ENCODE results near the gene ABCF2. TPM values are rescaled to one million over a fixed set of nuclear protein-coding genes. Genes with fewer than 3 reads are reported as not detected.

The ABCF2 gene
- total and polyA plus RNA-seq, 2 of the 4 experiments (the other 2 are of a cell fraction) = 46.2 to 103 TPM

GRCh38 chr7:151252961-151253711 is 26.1 kb upstream of the ABCF2 start:
- H4K91ac ChIP-seq (ENCODE audit: insufficient read depth, low read depth, low read length) = peak overlapping the region; percentile 96
- peak overlapping the region; percentile 91 for H2AK5ac ChIP-seq (ENCODE audit: low read depth, low read length)
- peaks cover 9% of the 10 kb centered on the region; the same call in 1 of the 2 replicates for H3K27me3 ChIP-seq (ENCODE audit: control insufficient read depth, insufficient read depth, low read length)
- BruUV-seq (replicated peaks) = no TSS peak
- no peak overlapping the region for H2BK20ac ChIP-seq (ENCODE audit: low read depth, low read length)
- no peaks in the 10 kb centered on the region for H4K20me1 ChIP-seq (ENCODE audit: insufficient read depth, low read length)
- H3K18ac ChIP-seq (ENCODE audit: low read depth, low read length) = no peak overlapping the region
- peaks cover 10% of the 10 kb centered on the region for H3K9me1 ChIP-seq (ENCODE audit: insufficient read depth, low read length)
- no peak overlapping the region for H2BK5ac ChIP-seq (ENCODE audit: low read depth, low read length, poor library complexity, severe bottlenecking)
- H4K5ac ChIP-seq (ENCODE audit: low read depth, low read length) = peak overlapping the region; percentile 91
- H2AFZ ChIP-seq (replicated peaks; ENCODE audit: low read length, poor library complexity) = peak overlapping the region; percentile 95
- H2BK120ac ChIP-seq (ENCODE audit: low read depth, low read length) = no peak overlapping the region
- ChIA-PET CTCF (no interaction called here), POLR2A (ENCODE audit: unreplicated experiment) (no interaction called here)
- peak overlapping the region; percentile 98 for H3K4ac ChIP-seq (ENCODE audit: low read depth, low read length)
- no peak overlapping the region; the same call in 1 of the 2 replicates for H3K4me3 ChIP-seq (ENCODE audit: insufficient read depth, low read depth, low read length)
- peak overlapping the region; percentile 81 for H3K9ac ChIP-seq (ENCODE audit: low read depth, low read length)
- no peaks in the 10 kb centered on the region for H3K36me3 ChIP-seq (ENCODE audit: control insufficient read depth, insufficient read depth, low read length)
- H3K9me3 ChIP-seq (ENCODE audit: control insufficient read depth, insufficient read depth, low read length) = no peaks in the 10 kb centered on the region
- ATAC-seq (ENCODE audit: low read depth) (no peak), DNase-seq (no peak)
- peak overlapping the region; percentile 99 for H3K23ac ChIP-seq (ENCODE audit: low read depth, low read length)
- H3K14ac ChIP-seq (replicated peaks; ENCODE audit: low read depth, low read length) = peak overlapping the region; percentile 100
- peak overlapping the region; percentile 97; the same call in 1 of the 2 replicates for H3K27ac ChIP-seq (ENCODE audit: insufficient read depth, low read length)
- peak overlapping the region; percentile 95 to 98 for H4K8ac ChIP-seq (ENCODE audit: low read depth in 2 of 2, low read length in 2 of 2)
- 0 out of 3 replicates have a peak overlapping the region, but pooled peaks have one; percentile 1 for H2BK15ac ChIP-seq (ENCODE audit: low read depth, low read length)
- H2AK9ac ChIP-seq (replicated peaks; ENCODE audit: low read depth, low read length, poor library complexity) = peak overlapping the region; percentile 98
- dilution Hi-C loops (cut with HindIII; ENCODE audit: low sequenced_read_pairs, unreplicated experiment) (no loop called here), intact Hi-C loops (cut with micrococcal nuclease) (no loop called here), in situ Hi-C loops (cut with MboI; ENCODE audit: low sequenced_read_pairs) (no loop called here)
- H3K79me1 ChIP-seq (ENCODE audit: low read depth in 1 of 2, low read length in 2 of 2) = peaks cover 5 to 33% of the 10 kb centered on the region in 2 experiments; a peak in 2 of 4 replicates
- TF ChIP-seq POLR2A (IDR thresholded peaks at IDR 0.05; ENCODE audit: low read depth, low read length) (no peak), CTCF (conservative IDR thresholded peaks at IDR 0.05; ENCODE audit: low read depth, low read length) (no peak), RCOR1 (IDR thresholded peaks at IDR 0.05; ENCODE audit: insufficient replicate concordance, low read length) (no peak), RFX5 (IDR thresholded peaks at IDR 0.05; ENCODE audit: low read depth, low read length) (no peak), SMC3 (IDR thresholded peaks at IDR 0.05; ENCODE audit: low read depth, low read length) (no peak)
- H3K4me2 ChIP-seq (ENCODE audit: low read depth, low read length) = peak overlapping the region; percentile 82
- peak overlapping the region; percentile 6; the same call in 1 of the 2 replicates for H3K56ac ChIP-seq (ENCODE audit: extremely low read depth, insufficient read depth, low read length)
- H3K4me1 ChIP-seq (ENCODE audit: control insufficient read depth, insufficient read depth, low read length) = peaks cover 22% of the 10 kb centered on the region
- no CpG with 5 or more reads among the region's 17 CpGs for WGBS, 2 experiments (ENCODE audit: extremely low coverage in 2 of 2, insufficient read length in 1 of 2)

Measured in IMR-90 (cell line).